Measurements from ENCODE around the gene CEP128. TPM values are rescaled to one million over a fixed set of nuclear protein-coding genes. Genes with fewer than 3 reads are reported as not detected.

Gene CEP128
- total RNA-seq, 4 donors from 2014 or later = 7.4 to 30.4 (median 11.7) TPM

DNA sequence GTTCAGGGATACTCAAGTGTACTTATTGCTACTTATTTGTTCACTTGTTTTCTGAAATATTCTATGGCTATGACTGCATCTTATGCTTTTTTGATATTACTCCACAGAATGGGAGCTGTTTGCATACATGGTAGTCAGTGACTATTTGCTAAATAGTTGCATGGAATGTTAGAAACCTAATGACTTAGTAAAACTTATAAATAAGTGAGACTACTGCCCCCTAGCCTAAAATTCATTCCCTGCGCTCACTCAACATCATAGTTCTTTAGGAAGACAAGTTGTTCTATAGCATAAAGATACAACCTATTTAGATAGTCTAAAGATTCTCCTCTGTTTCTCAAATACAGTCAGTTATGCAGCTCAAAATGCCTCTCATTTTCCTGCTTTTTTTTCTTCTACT lies 305.5 kb downstream of the CEP128 start:
- 98% methylated on average over 1 of the region's 1 CpG for WGBS

DNA sequence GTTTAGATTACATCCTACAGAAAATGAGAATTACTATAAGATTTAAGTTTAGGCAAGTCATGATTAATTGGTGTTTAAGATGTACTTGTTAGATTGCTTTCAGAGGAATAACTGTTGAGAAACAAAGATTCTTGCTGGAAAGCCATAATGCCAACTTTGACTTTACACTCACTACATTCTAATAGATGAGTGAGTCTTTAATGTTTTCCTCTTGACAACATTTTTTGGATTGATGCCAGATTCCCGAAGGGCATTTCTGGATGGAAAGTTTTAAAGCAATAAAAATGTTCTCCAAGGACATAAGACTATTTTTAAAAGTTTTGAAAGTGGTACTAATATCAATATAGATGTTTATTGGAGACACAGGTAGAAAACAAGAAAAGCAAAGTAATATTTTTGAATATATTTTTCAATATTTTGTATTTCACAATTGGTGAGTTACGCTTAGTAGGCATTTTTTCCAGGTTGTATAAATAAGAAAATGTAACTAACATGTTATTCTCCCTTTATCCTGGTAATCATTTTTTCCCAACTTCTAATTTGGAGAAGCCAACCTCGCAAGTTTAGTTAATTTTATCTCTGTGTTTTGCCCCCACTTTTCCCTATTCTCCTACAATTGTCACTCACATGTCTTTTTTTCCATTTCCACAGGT lies 307.3 kb downstream of the CEP128 start:
- H3K9me3 ChIP-seq = no peaks in the 10 kb centered on the region
- WGBS = 57% methylated on average over 3 of the region's 3 CpGs

More for the DNA sequence above, 305.5 kb downstream of the CEP128 start:
- Histone ChIP-seq H3K27me3 (no peaks in the 10 kb centered on the region), H3K4me1 (no peaks in the 10 kb centered on the region), H3K9me3 (no peaks in the 10 kb centered on the region), H3K27ac (no peak overlapping the region), H3K4me3 (no peak overlapping the region), H3K36me3 (no peaks in the 10 kb centered on the region)
- no peak for DNase-seq (ENCODE audit: low spot score in 2 of 2)
- TF ChIP-seq, protein P1, sequence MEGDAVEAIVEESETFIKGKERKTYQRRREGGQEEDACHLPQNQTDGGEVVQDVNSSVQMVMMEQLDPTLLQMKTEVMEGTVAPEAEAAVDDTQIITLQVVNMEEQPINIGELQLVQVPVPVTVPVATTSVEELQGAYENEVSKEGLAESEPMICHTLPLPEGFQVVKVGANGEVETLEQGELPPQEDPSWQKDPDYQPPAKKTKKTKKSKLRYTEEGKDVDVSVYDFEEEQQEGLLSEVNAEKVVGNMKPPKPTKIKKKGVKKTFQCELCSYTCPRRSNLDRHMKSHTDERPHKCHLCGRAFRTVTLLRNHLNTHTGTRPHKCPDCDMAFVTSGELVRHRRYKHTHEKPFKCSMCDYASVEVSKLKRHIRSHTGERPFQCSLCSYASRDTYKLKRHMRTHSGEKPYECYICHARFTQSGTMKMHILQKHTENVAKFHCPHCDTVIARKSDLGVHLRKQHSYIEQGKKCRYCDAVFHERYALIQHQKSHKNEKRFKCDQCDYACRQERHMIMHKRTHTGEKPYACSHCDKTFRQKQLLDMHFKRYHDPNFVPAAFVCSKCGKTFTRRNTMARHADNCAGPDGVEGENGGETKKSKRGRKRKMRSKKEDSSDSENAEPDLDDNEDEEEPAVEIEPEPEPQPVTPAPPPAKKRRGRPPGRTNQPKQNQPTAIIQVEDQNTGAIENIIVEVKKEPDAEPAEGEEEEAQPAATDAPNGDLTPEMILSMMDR (IDR thresholded peaks at IDR 0.05) = no peak
- TF ChIP-seq POLR2A (IDR thresholded peaks at IDR 0.05) = no peak
- TF ChIP-seq EP300 (IDR thresholded peaks at IDR 0.05) = no peak
- no peak for TF ChIP-seq POLR2AphosphoS5 (IDR thresholded peaks at IDR 0.05)

DNA sequence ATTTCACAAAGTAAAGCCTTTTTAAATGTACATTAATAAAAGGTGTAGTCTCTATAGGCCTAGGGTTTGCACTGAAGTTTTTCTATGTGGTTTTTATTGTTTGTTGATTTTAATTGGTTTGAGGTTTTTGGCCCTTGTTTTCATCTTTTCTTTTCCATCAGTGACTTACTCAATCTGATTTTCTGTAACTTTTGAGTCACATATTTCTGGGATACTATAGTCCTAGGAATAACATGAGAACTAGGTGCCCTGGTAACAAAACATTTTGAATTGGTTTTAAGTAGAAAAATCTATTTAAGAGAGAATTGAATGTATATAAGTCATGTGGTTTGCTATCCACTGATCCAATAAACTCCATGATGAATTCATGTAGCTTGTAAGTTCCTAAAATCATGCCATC lies 311.9 kb downstream of the CEP128 start:
- Histone ChIP-seq H3K36me3 (no peaks in the 10 kb centered on the region), H3K9me3 (no peaks in the 10 kb centered on the region), H3K4me1 (no peaks in the 10 kb centered on the region), H3K4me3 (no peak overlapping the region), H3K27ac (no peak overlapping the region), H3K27me3 (no peaks in the 10 kb centered on the region)
- DNase-seq (ENCODE audit: low spot score in 2 of 2) = no peak
- TF ChIP-seq, protein P1 (IDR thresholded peaks at IDR 0.05) = no peak
- TF ChIP-seq POLR2AphosphoS5 (IDR thresholded peaks at IDR 0.05) (no peak), EP300 (IDR thresholded peaks at IDR 0.05) (no peak), POLR2A (IDR thresholded peaks at IDR 0.05) (no peak)

More for the DNA sequence above, 307.3 kb downstream of the CEP128 start:
- no peak for DNase-seq (ENCODE audit: low spot score in 2 of 2)
- Histone ChIP-seq H3K27me3 (no peaks in the 10 kb centered on the region), H3K4me3 (no peak overlapping the region), H3K36me3 (no peaks in the 10 kb centered on the region), H3K4me1 (no peaks in the 10 kb centered on the region), H3K27ac (no peak overlapping the region)
- TF ChIP-seq EP300 (IDR thresholded peaks at IDR 0.05) (no peak), POLR2A (IDR thresholded peaks at IDR 0.05) (no peak), POLR2AphosphoS5 (IDR thresholded peaks at IDR 0.05) (no peak)
- TF ChIP-seq, protein P1 (IDR thresholded peaks at IDR 0.05) = no peak

DNA sequence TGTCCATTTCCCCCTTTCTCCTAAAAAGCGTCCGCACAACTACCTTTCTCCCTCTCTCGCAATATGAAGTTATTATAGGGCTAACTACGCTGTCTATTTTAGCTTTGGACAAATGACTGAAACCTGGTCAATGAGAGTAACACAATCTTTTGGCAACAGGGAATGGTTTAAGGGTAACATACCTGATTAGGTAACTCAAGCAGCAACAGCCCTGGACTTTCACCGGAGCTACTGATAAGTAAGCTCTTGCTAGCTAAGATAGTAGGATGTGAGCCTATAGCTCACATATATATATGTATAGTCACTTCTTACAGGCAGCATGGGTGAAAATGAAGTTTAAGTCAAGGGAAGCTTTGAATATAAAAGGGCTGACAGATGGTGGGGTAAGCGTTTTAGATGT lies 313.0 kb downstream of the CEP128 start:
- DNase-seq (ENCODE audit: low spot score in 2 of 2) = no peak
- WGBS = 94% methylated on average over 6 of the region's 6 CpGs
- no peak overlapping the region for H3K27ac ChIP-seq

GRCh38 chr14:80627745-80628144 lies 313.8 kb downstream of the CEP128 start:
- Histone ChIP-seq H3K4me3 (no peak overlapping the region), H3K9me3 (no peaks in the 10 kb centered on the region), H3K27me3 (no peaks in the 10 kb centered on the region), H3K36me3 (no peaks in the 10 kb centered on the region), H3K4me1 (no peaks in the 10 kb centered on the region), H3K27ac (no peak overlapping the region)
- TF ChIP-seq, protein P1 (IDR thresholded peaks at IDR 0.05) = no peak
- TF ChIP-seq POLR2AphosphoS5 (IDR thresholded peaks at IDR 0.05) (no peak), EP300 (IDR thresholded peaks at IDR 0.05) (no peak), POLR2A (IDR thresholded peaks at IDR 0.05) (no peak)
- 83% methylated on average over 2 of the region's 2 CpGs for WGBS
- no peak for DNase-seq (ENCODE audit: low spot score in 2 of 2)

More for the DNA sequence above, 313.0 kb downstream of the CEP128 start:
- H3K9me3 ChIP-seq = no peaks in the 10 kb centered on the region
- no peaks in the 10 kb centered on the region for H3K36me3 ChIP-seq
- TF ChIP-seq, protein P1 (IDR thresholded peaks at IDR 0.05) = no peak
- no peak for TF ChIP-seq POLR2A (IDR thresholded peaks at IDR 0.05)
- TF ChIP-seq EP300 (IDR thresholded peaks at IDR 0.05) = no peak
- no peak for TF ChIP-seq POLR2AphosphoS5 (IDR thresholded peaks at IDR 0.05)
- no peaks in the 10 kb centered on the region for H3K4me1 ChIP-seq
- no peaks in the 10 kb centered on the region for H3K27me3 ChIP-seq
- H3K4me3 ChIP-seq = no peak overlapping the region

All from suprapubic skin (tissue), 4 donors.